Subcutaneous abdominal adipose tissue (tissue), 5 donors: Measurements from ENCODE around the gene FERMT3.

Experiments
- H3K27ac ChIP-seq: one replicate; pipeline ENCODE4 v1.7.0; 2013; ENCODE audit warnings: low read depth, mild to moderate bottlenecking, inconsistent platforms, low read length, moderate library complexity
- H3K27me3 ChIP-seq, 5 donors: one replicate each; pipeline ENCODE4 v1.7.0; 2013; ENCODE audit warnings: low read length in 5 of 5, inconsistent platforms in 1 of 5; ENCODE audit not compliant: control insufficient read depth in 5 of 5, insufficient read depth in 4 of 5
- H3K36me3 ChIP-seq, 5 donors: one replicate each; pipeline ENCODE4 v1.7.0; 2013; ENCODE audit warnings: low read length in 5 of 5; ENCODE audit not compliant: control insufficient read depth in 5 of 5, insufficient read depth in 5 of 5
- H3K4me1 ChIP-seq, 5 donors: one replicate each; pipeline ENCODE4 v1.7.0; 2013; ENCODE audit warnings: low read length in 5 of 5, mild to moderate bottlenecking in 3 of 5, moderate library complexity in 1 of 5; ENCODE audit not compliant: control insufficient read depth in 5 of 5, insufficient read depth in 5 of 5
- H3K4me3 ChIP-seq, 5 donors: one replicate each; pipeline ENCODE4 v1.7.0; 2013; ENCODE audit warnings: low read length in 5 of 5, low read depth in 1 of 5
- H3K9ac ChIP-seq, 5 donors: one replicate each; pipeline ENCODE4 v1.7.0; 2013; ENCODE audit warnings: low read length in 5 of 5, mild to moderate bottlenecking in 4 of 5, moderate library complexity in 3 of 5
- H3K9me3 ChIP-seq, 5 donors: one replicate each; pipeline ENCODE4 v1.7.0; 2013; ENCODE audit warnings: low read length in 5 of 5; ENCODE audit not compliant: control insufficient read depth in 5 of 5
- donor health status: healthy.
- donor health status: healthy.
- donor health status: healthy.
- donor health status: healthy.
- donor health status: healthy.

Gene FERMT3

GRCh38 chr11:64207256-64208085 lies 950 bp downstream of the FERMT3 start:
- H3K9ac ChIP-seq: peak overlapping the region in 4 of 5 donors; percentile 72 to 85 (median 79)
- H3K9me3 ChIP-seq: no peaks in the 10 kb centered on the region
- peak overlapping the region; percentile 59 to 67 (median 63) for H3K4me3 ChIP-seq
- no peaks in the 10 kb centered on the region for H3K27me3 ChIP-seq
- H3K4me1 ChIP-seq: peaks cover 0 to 47% (median 32%) of the 10 kb centered on the region in 5 donors
- H3K36me3 ChIP-seq: peaks cover 0 to 48% (median 30%) of the 10 kb centered on the region in 5 donors
- H3K27ac ChIP-seq: peak overlapping the region; percentile 75

- H3K27ac ChIP-seq: peak overlapping the region; percentile 54
- H3K9me3 ChIP-seq: no peaks in the 10 kb centered on the region
- peak overlapping the region in 4 of 5 donors; percentile 59 to 67 (median 64) for H3K4me3 ChIP-seq
- peaks cover 0 to 43% (median 23%) of the 10 kb centered on the region in 5 donors for H3K36me3 ChIP-seq
- H3K9ac ChIP-seq: peak overlapping the region in 4 of 5 donors; percentile 55 to 85 (median 73)
- peaks cover 0 to 47% (median 32%) of the 10 kb centered on the region in 5 donors for H3K4me1 ChIP-seq
- H3K27me3 ChIP-seq: no peaks in the 10 kb centered on the region
Observed at GRCh38 chr11:64208086-64208795, 1.7 kb downstream of the FERMT3 start.

GRCh38 chr11:64208796-64209562 lies 2.5 kb downstream of the FERMT3 start:
- Histone ChIP-seq H3K9me3 (no peaks in the 10 kb centered on the region), H3K27me3 (no peaks in the 10 kb centered on the region), H3K36me3 (peaks cover 0 to 35% (median 15%) of the 10 kb centered on the region in 5 donors), H3K4me1 (peaks cover 0 to 47% (median 32%) of the 10 kb centered on the region in 5 donors), H3K4me3 (peak overlapping the region in 1 of 5 donors; percentile 66), H3K27ac (peak overlapping the region; percentile 54), H3K9ac (peak overlapping the region in 1 of 5 donors; percentile 85)

GRCh38 chr11:64209563-64209843 lies 3.0 kb downstream of the FERMT3 start:
- H3K4me1 ChIP-seq: peaks cover 0 to 42% (median 27%) of the 10 kb centered on the region in 5 donors
- no peaks in the 10 kb centered on the region for H3K9me3 ChIP-seq
- peaks cover 0 to 31% (median 11%) of the 10 kb centered on the region in 5 donors for H3K36me3 ChIP-seq
- no peaks in the 10 kb centered on the region for H3K27me3 ChIP-seq
- no peak overlapping the region for H3K9ac ChIP-seq
- peak overlapping the region in 1 of 5 donors; percentile 66 for H3K4me3 ChIP-seq
- H3K27ac ChIP-seq: no peak overlapping the region

GRCh38 chr11:64210301-64211020 lies 3.9 kb downstream of the FERMT3 start:
- Histone ChIP-seq H3K27me3 (no peaks in the 10 kb centered on the region), H3K9me3 (no peaks in the 10 kb centered on the region), H3K27ac (no peak overlapping the region), H3K4me1 (peaks cover 0 to 38% (median 23%) of the 10 kb centered on the region in 5 donors), H3K4me3 (no peak overlapping the region), H3K36me3 (peaks cover 0 to 30% (median 11%) of the 10 kb centered on the region in 5 donors), H3K9ac (no peak overlapping the region)

- Histone ChIP-seq H3K4me3 (no peak overlapping the region), H3K9ac (no peak overlapping the region), H3K9me3 (no peaks in the 10 kb centered on the region), H3K36me3 (peaks cover 0 to 25% (median 8%) of the 10 kb centered on the region in 5 donors), H3K27me3 (no peaks in the 10 kb centered on the region), H3K27ac (no peak overlapping the region), H3K4me1 (peaks cover 0 to 30% (median 18%) of the 10 kb centered on the region in 5 donors)
Observed at GRCh38 chr11:64211181-64211872, 4.8 kb downstream of the FERMT3 start.

- H3K9ac ChIP-seq: no peak overlapping the region
- no peaks in the 10 kb centered on the region for H3K27me3 ChIP-seq
- H3K36me3 ChIP-seq: peaks cover 0 to 41% (median 13%) of the 10 kb centered on the region in 5 donors
- no peaks in the 10 kb centered on the region for H3K4me1 ChIP-seq
- H3K4me3 ChIP-seq: no peak overlapping the region
- no peaks in the 10 kb centered on the region for H3K9me3 ChIP-seq
- H3K27ac ChIP-seq: no peak overlapping the region
Observed at GRCh38 chr11:64216879-64217278, 10.4 kb downstream of the FERMT3 start.

- Histone ChIP-seq H3K36me3 (peaks cover 0 to 46% (median 17%) of the 10 kb centered on the region in 5 donors), H3K9me3 (no peaks in the 10 kb centered on the region), H3K27ac (no peak overlapping the region), H3K4me1 (peaks cover 0 to 4% (median 0%) of the 10 kb centered on the region in 5 donors), H3K27me3 (no peaks in the 10 kb centered on the region), H3K4me3 (no peak overlapping the region), H3K9ac (no peak overlapping the region)
Observed at GRCh38 chr11:64218628-64219353, 12.3 kb downstream of the FERMT3 start.
